ENCODE data around the gene TMED4.

TMED4 gene

GRCh38 chr7:44581879-44582603 lies at the start of gene TMED4:
Gene TMED4, minus strand, starts transcription at chr7:44582231. Its CDS starts 25 bp downstream, at chr7:44582206.
- FAIRE-seq (peak; percentile 97), DNase-seq (ENCODE audit: insufficient read length, low spot score) (peak; percentile 92)

- DNase-seq (ENCODE audit: insufficient read length, low spot score) (no peak), FAIRE-seq (peak; percentile 39)
Observed at GRCh38 chr7:44631458-44632115, 49.6 kb upstream of the TMED4 start.

GRCh38 chr7:44630792-44631457 lies 48.9 kb upstream of the TMED4 start:
- no peak for FAIRE-seq
- DNase-seq (ENCODE audit: insufficient read length, low spot score): no peak

DNA sequence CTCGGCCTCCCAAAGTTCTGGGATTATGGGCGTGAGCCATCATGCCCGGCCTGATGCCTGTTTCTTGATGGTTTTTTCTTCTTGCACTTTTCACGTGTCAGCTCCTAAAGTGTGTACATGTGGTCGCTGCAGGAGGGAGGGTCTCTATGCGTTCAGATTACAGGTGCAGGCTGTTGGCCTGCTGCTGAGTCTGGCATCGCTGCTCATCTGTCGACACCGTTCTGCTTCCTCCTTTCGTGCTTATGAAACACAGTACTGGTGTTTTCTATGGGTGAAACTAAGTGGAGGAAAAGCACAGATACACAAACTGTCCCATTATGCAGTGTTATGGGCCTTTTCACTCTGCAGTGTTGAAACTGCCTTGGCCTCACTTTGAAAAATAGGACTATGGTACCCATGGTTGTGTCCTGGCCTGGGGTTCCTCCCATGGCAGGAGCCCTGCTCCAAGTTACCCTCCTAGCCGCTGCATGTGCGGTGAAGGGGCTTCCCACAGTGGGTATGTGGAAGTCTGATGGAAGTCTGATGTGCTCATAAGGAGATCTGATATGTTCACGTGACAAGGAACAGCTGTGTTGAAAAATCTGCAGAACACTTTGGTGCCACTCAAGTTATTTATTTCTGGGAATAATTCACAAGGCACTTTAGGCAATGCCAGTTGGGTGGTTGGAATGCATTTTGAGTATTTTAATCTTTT lies 47.9 kb upstream of the TMED4 start:
- FAIRE-seq: peak; percentile 65

DNA sequence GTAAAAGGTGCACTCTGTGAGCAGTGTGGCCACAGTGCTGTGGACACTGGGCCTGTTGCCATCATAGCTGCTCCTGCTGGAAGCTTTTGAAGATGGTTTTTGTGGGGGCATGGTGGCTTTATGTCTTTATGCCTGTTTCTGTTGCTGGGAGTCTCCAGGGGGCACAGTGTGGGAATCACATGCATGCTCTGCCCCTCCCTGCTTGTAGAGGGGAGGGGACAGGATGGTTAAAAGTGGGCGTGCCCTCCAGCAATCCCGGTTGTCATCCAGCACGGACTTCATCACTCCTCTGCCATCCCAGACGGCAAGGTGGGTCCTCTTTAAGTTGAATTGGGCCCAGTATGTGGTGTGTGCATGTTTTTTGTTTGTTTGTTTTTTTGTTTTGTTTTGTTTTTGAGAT lies 44.6 kb upstream of the TMED4 start:
- DNase-seq (ENCODE audit: insufficient read length, low spot score): no peak
- no peak for FAIRE-seq

More for the DNA sequence above, 47.9 kb upstream of the TMED4 start:
- no peak for DNase-seq (ENCODE audit: insufficient read length, low spot score)

- no peak for FAIRE-seq
- no peak for DNase-seq (ENCODE audit: insufficient read length, low spot score)
Observed at GRCh38 chr7:44625526-44626471, 43.8 kb upstream of the TMED4 start.

DNA sequence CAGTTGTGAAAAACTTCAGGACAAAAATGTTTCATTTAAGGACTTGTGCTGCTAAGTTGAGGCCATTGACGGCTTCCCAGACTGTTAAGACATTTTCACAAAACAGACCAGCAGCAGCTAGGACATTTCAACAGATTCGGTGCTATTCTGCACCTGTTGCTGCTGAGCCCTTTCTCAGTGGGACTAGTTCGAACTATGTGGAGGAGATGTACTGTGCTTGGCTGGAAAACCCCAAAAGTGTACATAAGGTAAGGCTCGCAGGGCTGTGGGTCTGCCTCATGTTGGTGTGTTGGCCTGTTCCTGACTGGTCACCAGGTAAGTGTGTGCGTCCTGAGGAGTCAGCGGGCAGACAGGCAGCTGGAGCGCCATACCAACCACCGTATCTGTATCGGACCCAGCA lies 42.3 kb upstream of the TMED4 start:
- FAIRE-seq: no peak

DNA sequence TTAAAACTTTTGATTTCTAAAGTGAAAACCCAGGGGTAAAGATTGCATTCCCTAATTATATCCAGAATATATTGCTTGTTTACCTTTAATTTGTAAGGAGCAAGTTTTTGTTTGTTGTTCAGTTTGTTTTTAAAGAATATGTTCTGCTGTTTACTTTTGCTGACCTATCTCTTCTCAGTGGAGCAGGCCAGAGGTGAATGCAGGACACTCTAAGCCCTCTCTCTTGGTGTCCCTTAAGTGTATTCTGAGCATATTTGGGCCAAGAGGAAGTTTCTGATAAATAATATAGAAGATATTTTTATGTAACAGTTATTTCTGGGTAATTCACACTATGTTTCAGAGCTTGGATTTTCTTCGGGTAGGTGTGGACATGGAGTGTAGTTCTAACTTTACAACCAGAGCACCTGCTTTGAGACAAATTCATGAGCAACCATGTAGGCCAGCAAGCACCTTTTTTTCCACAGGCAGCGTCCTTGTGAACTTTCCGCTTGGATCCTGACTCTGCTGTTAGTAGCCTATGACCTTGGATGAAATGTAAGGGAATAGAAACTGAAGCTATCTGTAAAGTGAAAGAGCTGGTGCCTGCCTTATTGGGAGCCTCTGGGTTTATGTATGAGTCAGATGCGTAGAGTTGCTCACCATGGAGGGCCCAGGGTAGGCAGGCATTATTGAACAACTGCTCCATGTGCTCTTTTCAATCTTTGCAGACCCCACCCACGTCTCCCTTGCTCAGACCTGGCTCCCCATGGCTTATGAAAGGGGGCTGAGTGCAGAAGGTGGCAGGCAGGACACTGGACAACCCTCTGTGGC lies 40.5 kb upstream of the TMED4 start:
- no peak for DNase-seq (ENCODE audit: insufficient read length, low spot score)
- FAIRE-seq: peak; percentile 81

More for the DNA sequence above, 42.3 kb upstream of the TMED4 start:
- no peak for DNase-seq (ENCODE audit: insufficient read length, low spot score)

- DNase-seq (ENCODE audit: insufficient read length, low spot score) (no peak), FAIRE-seq (no peak)
Observed at GRCh38 chr7:44621750-44622103, 39.7 kb upstream of the TMED4 start.

DNA sequence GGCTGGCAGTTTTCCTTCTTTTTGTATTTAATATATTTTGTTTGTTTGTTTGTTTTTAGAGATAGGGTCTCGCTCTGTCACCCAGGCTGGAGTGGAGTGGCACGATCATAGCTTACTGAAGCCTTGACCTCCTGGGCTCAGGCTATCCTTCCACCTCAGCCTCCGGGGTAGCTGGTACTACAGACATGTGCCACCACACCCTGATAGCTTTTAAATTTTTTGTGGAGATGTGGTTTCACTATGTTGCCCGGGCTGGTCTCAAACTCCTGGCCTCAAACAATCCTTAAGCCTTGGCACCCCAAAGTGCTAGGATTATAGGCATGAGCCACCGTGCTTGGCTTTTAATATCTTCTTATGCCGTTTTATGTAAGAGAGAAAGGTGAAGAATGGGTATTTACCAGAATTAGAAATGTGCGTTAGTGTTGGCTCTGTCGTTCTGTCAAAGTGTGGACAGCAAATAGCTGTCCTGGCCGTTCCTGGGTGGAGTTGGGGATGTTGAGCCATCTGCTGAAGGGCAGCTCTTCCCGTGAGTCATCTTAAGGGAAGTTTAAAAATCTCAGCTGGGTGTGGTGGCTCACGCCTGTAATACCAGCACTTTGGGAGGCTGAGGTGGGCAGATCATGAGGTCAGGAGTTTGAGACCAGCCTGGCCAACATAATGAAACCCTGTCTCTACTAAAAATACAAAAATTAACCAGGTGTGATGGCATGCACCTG lies 39.2 kb upstream of the TMED4 start:
- FAIRE-seq (no peak), DNase-seq (ENCODE audit: insufficient read length, low spot score) (no peak)

DNA sequence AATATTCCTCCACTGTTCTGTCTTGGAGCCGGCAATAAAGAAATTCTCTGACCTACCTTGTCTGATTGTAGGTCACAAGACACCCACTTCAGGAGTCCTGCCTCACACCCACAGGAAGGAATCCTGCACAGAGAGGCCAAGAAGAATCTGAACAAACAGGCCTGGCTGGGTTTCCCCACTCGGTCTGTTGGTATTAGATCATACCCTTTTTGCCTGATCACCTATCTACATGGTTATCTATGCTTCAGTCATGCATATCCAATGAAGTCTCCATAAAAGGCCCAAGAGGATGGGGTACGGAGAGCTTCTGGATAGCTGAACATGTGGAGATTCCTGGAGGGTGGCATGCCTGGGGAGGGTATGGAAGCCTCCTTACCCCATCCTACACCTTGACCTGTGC lies 36.7 kb upstream of the TMED4 start:
- no peak for DNase-seq (ENCODE audit: insufficient read length, low spot score)
- FAIRE-seq: no peak

DNA sequence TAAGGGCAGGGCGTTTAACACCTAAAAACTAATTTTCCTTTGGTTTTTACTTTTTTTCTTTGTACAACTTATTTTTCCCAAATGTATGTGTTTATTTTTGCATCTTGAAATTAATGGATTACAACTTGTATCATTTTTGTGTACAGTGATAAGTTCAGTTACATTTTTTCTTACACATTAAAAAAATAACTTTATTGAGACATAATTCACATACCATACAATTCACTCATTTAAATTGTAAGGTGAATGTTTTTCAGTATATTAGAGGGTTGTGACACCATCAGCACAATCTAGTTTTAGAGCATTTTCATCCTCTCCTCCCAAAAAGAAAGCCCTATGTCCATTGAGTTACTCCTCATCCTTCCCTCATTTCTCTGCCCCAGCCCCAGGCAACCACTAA lies 36.0 kb upstream of the TMED4 start:
- FAIRE-seq (no peak), DNase-seq (ENCODE audit: insufficient read length, low spot score) (no peak)

GRCh38 chr7:44617225-44617890 lies 35.3 kb upstream of the TMED4 start:
- DNase-seq (ENCODE audit: insufficient read length, low spot score): no peak

DNA sequence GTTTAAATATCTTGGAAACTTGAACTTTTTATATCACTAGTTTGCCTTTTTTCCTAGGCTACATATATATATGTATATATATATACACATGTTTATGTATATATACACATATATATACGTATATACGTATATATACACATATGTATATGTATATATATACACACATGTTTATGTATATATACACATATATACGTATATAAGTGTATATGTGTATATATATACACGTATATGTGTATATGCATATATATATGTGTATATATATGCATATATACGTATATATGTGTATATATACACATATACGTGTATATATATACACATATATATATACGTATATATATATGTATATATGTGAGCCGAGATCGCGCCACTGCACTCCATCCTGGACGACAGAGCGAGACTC lies 34.5 kb upstream of the TMED4 start:
- no peak for FAIRE-seq
- no peak for DNase-seq (ENCODE audit: insufficient read length, low spot score)

More at GRCh38 chr7:44617225-44617890, 35.3 kb upstream of the TMED4 start:
- FAIRE-seq: peak; percentile 70

- FAIRE-seq (no peak), DNase-seq (ENCODE audit: insufficient read length, low spot score) (no peak)
Observed at GRCh38 chr7:44615793-44616192, 33.8 kb upstream of the TMED4 start.

DNA sequence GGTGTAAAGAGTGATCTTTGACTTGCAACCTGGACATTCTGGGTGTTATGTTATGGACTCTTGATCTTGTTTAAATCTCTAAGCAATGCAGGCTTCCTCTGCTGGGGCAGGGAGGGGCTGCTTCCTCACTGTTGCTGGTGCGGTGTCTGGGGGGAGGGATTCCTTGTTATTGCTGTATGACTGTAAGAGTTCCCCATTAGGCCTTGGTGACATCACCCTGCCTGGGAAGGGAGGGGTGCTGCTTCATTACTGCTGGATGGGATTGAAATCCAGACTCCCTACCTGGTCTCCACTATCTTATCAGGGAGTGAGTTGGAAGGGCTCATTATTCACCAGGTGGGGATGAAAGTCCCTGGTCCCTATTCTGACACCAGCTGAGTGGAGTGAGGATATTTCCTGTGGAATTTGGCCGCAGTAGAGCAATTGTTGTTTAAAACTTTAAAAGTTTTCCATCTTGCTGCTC lies 33.1 kb upstream of the TMED4 start:
- FAIRE-seq (no peak), DNase-seq (ENCODE audit: insufficient read length, low spot score) (no peak)

DNA sequence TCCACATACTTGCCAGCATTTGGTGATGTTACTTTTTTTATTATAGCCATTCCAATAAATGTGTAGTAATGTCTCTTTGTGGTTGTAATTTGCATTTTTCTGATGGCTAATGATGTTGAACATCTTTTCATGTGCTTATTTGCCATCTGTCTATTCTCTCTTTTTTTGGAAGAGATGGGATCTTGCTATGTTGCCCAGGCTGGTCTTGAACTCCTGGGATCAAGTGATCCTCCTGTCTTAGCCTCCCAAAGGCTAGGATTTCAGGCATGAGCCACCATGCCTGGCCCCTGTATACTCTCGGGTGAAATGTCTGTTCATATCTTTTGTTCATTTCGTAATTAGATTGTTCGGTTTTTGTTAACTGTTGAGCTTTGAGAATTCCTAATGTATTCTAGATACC lies 27.8 kb upstream of the TMED4 start:
- FAIRE-seq (no peak), DNase-seq (ENCODE audit: insufficient read length, low spot score) (no peak)

All from GM19239 (cell line).